ENCODE data around the gene SUGCT.

DNA sequence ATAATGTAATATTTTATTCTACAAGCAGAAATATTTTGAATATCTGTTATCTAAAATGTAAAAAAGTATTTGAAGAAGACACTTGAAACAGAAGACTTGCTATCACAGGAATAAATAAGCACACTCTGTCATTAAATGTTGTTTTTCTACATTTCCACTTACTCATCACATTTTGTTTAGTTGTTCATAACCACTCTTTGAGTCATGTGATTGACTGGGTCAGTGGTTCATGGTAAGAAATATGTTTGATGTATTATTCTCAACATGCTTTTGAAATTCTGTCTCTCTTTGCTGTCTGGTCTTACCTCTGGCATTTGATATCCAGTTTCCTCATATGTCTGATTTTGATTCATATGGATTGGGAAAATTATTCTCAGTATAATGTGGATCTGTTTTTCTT lies 171.8 kb downstream of the SUGCT start:
- TF ChIP-seq CTCF (conservative IDR thresholded peaks at IDR 0.05; ENCODE audit: low read depth, low read length) = no peak
- TF ChIP-seq EZH2 (IDR thresholded peaks at IDR 0.05; ENCODE audit: borderline replicate concordance, low read depth, low read length, poor library complexity, severe bottlenecking) = no peak

Measured in A673 (cell line).